Astrocyte (in vitro differentiated cells and primary cell): ENCODE results near the gene NAT14. TPM values are rescaled to one million over a fixed set of nuclear protein-coding genes. Genes with fewer than 3 reads are reported as not detected.
A peak's percentile ranks its signal among the peaks of the same experiment; 100 is the strongest.

Experiments used
- DNase-seq: peaks from one replicate; pipeline ENCODE4 v3.0.0-alpha.2; 2010; ENCODE audit warnings: low read depth
- FAIRE-seq: peaks from 2 replicates; lab custom pipeline; 2011; peaks lifted over from hg19 to GRCh38; lab: Jason Lieb, UNC
- H2AFZ ChIP-seq: 2 replicates; pipeline ENCODE4 v1.6.0; 2012; ENCODE audit warnings: low read depth, low read length, inconsistent platforms
- H3K27ac ChIP-seq: 2 replicates; pipeline ENCODE4 v1.5.1; 2011; ENCODE audit warnings: low read depth, low read length, inconsistent platforms
- H3K27me3 ChIP-seq: 2 replicates; pipeline ENCODE4 v1.6.0; 2011; ENCODE audit warnings: low read length, inconsistent platforms; ENCODE audit not compliant: insufficient read depth
- H3K36me3 ChIP-seq: 2 replicates; pipeline ENCODE4 v1.5.1; 2011; ENCODE audit warnings: low read length, inconsistent platforms; ENCODE audit not compliant: insufficient read depth
- H3K4me1 ChIP-seq: 2 replicates; pipeline ENCODE4 v1.5.1; 2011; ENCODE audit warnings: low read length, inconsistent platforms; ENCODE audit not compliant: insufficient read depth
- H3K4me2 ChIP-seq: 2 replicates; pipeline ENCODE4 v1.6.0; 2012; ENCODE audit warnings: low read length, inconsistent platforms
- H3K4me3 ChIP-seq: 2 replicates; pipeline ENCODE4 v1.5.1; 2011; ENCODE audit warnings: low read depth, mild to moderate bottlenecking, low read length, inconsistent platforms; ENCODE audit not compliant: insufficient read depth
- H3K79me2 ChIP-seq: 2 replicates; pipeline ENCODE4 v1.6.0; 2012; ENCODE audit warnings: mild to moderate bottlenecking, low read length, inconsistent platforms; ENCODE audit not compliant: insufficient read depth
- H3K9ac ChIP-seq: 2 replicates; pipeline ENCODE4 v1.6.0; 2012; ENCODE audit warnings: mild to moderate bottlenecking, low read length, inconsistent platforms
- H3K9me3 ChIP-seq: 2 replicates; pipeline ENCODE4 v1.5.1; 2012; ENCODE audit warnings: low read depth, mild to moderate bottlenecking, low read length, inconsistent platforms; ENCODE audit not compliant: insufficient read depth
- H4K20me1 ChIP-seq: 2 replicates; pipeline ENCODE4 v1.6.0; 2012; ENCODE audit warnings: low read length, inconsistent platforms; ENCODE audit not compliant: insufficient read depth
- H3K27ac Mint-ChIP-seq: one replicate; pipeline ENCODE4 v1.8.0; 2021; ENCODE audit warnings: mild to moderate bottlenecking, mixed read lengths; ENCODE audit not compliant: unreplicated experiment
- H3K27me3 Mint-ChIP-seq: one replicate; pipeline ENCODE4 v1.8.0; 2021; ENCODE audit warnings: low read depth, mixed read lengths; ENCODE audit not compliant: unreplicated experiment
- H3K36me3 Mint-ChIP-seq: one replicate; pipeline ENCODE4 v1.8.0; 2021; ENCODE audit warnings: low read depth, mixed read lengths; ENCODE audit not compliant: unreplicated experiment
- H3K4me1 Mint-ChIP-seq: one replicate; pipeline ENCODE4 v1.8.0; 2021; ENCODE audit warnings: low read depth, mixed read lengths; ENCODE audit not compliant: unreplicated experiment
- H3K4me3 Mint-ChIP-seq: one replicate; pipeline ENCODE4 v1.8.0; 2021; ENCODE audit warnings: mild to moderate bottlenecking, moderate library complexity, mixed read lengths; ENCODE audit not compliant: unreplicated experiment
- H3K9me3 Mint-ChIP-seq: one replicate; pipeline ENCODE4 v1.8.0; 2021; ENCODE audit warnings: mild to moderate bottlenecking, mixed read lengths; ENCODE audit not compliant: unreplicated experiment
- CTCF ChIP-seq: IDR thresholded peaks from 2 replicates; pipeline ENCODE4 v1.5.1; 2011; ENCODE audit warnings: low read depth, mild to moderate bottlenecking, inconsistent platforms, low read length, moderate library complexity; ENCODE audit not compliant: insufficient read depth
- EZH2 ChIP-seq: IDR thresholded peaks from 2 replicates; pipeline ENCODE4 v1.6.1; 2012; ENCODE audit warnings: mild to moderate bottlenecking, low read length, inconsistent platforms; ENCODE audit not compliant: insufficient read depth
- total RNA-seq: library from RNA; stranded (reverse); gene quantifications from 2 replicates; pipeline ENCODE4 v1.2.1, GENCODE V29; 2021

Gene NAT14
- total RNA-seq, 1 donor from 2014 or later, result 71.2 TPM

- H3K27me3 ChIP-seq, result peaks cover 2% of the 10 kb centered on the region
- no peak within 1 kb of the TSS for H3K27ac ChIP-seq
- Mint-ChIP-seq H3K4me3 (no peak within 1 kb of the TSS), H3K4me1 (peaks cover 5% of the 10 kb centered on the region), H3K27ac (no peak within 1 kb of the TSS), H3K27me3 (peaks cover 4% of the 10 kb centered on the region), H3K9me3 (no peaks in the 10 kb centered on the region), H3K36me3 (no peaks in the 10 kb centered on the region)
- DNase-seq (no peak), FAIRE-seq (no peak)
- H3K36me3 ChIP-seq, result no peaks in the 10 kb centered on the region
- no peak within 1 kb of the TSS for H2AFZ ChIP-seq
- H3K4me1 ChIP-seq, result peaks cover 9% of the 10 kb centered on the region
- H3K4me2 ChIP-seq, result no peak within 1 kb of the TSS
- peaks cover 11% of the 10 kb centered on the region for H4K20me1 ChIP-seq
- H3K9me3 ChIP-seq, result no peaks in the 10 kb centered on the region
- peaks cover 8% of the 10 kb centered on the region for H3K79me2 ChIP-seq
- no peak within 1 kb of the TSS for H3K9ac ChIP-seq
- no peak within 1 kb of the TSS for H3K4me3 ChIP-seq
- TF ChIP-seq CTCF (no peak), EZH2 (no peak)
Observed at GRCh38 chr19:55464662-55465054, 20.3 kb upstream of the NAT14 start, which contains the start of gene C19orf85. C19orf85 (minus strand) TSS chr19:55464751; CDS start chr19:55464554, 197 bp downstream.

GRCh38 chr19:55465460-55466240, 19.3 kb upstream of the NAT14 start:
- Histone ChIP-seq H3K4me3 (no peak overlapping the region), H3K9me3 (no peaks in the 10 kb centered on the region), H3K79me2 (no peaks in the 10 kb centered on the region), H2AFZ (no peak overlapping the region), H3K27ac (no peak overlapping the region), H3K4me2 (no peak overlapping the region), H4K20me1 (peaks cover 2% of the 10 kb centered on the region), H3K4me1 (peaks cover 2% of the 10 kb centered on the region), H3K36me3 (no peaks in the 10 kb centered on the region), H3K9ac (no peak overlapping the region), H3K27me3 (peaks cover 2% of the 10 kb centered on the region)
- Mint-ChIP-seq H3K36me3 (no peaks in the 10 kb centered on the region), H3K27me3 (peaks cover 4% of the 10 kb centered on the region), H3K27ac (no peak overlapping the region), H3K4me1 (peaks cover 5% of the 10 kb centered on the region), H3K9me3 (no peaks in the 10 kb centered on the region), H3K4me3 (peak overlapping the region; percentile 71)
- no peak for DNase-seq
- FAIRE-seq, result no peak
- TF ChIP-seq CTCF (no peak), EZH2 (no peak)

- H3K9me3 Mint-ChIP-seq, result no peaks in the 10 kb centered on the region
- no peaks in the 10 kb centered on the region for H3K4me1 ChIP-seq
- H3K27me3 Mint-ChIP-seq, result peaks cover 4% of the 10 kb centered on the region
- no peaks in the 10 kb centered on the region for H3K79me2 ChIP-seq
- no peak overlapping the region for H3K27ac ChIP-seq
- TF ChIP-seq CTCF (no peak), EZH2 (no peak)
- FAIRE-seq (no peak), DNase-seq (no peak)
- H3K9me3 ChIP-seq, result no peaks in the 10 kb centered on the region
- no peak overlapping the region for H3K4me2 ChIP-seq
- no peaks in the 10 kb centered on the region for H3K36me3 ChIP-seq
- H4K20me1 ChIP-seq, result no peaks in the 10 kb centered on the region
- peaks cover 5% of the 10 kb centered on the region for H3K4me1 Mint-ChIP-seq
- no peak overlapping the region for H3K27ac Mint-ChIP-seq
- no peak overlapping the region for H3K9ac ChIP-seq
- peaks cover 2% of the 10 kb centered on the region for H3K27me3 ChIP-seq
- no peaks in the 10 kb centered on the region for H3K36me3 Mint-ChIP-seq
- no peak overlapping the region for H2AFZ ChIP-seq
- no peak overlapping the region for H3K4me3 Mint-ChIP-seq
- no peak overlapping the region for H3K4me3 ChIP-seq
Observed at GRCh38 chr19:55466241-55466614, 18.8 kb upstream of the NAT14 start.
